IMR-90 (cell line): Measurements from ENCODE around the gene KCNQ1. TPM values are rescaled to one million over a fixed set of nuclear protein-coding genes. Genes with fewer than 3 reads are reported as not detected.

Experiments
- ATAC-seq: fragments of 200-7000 bp; cut with Tn5 transposase; 2 replicates; pipeline ENCODE4 v1.9.1; 2020; ENCODE audit warnings: low read depth, mild to moderate bottlenecking, moderate library complexity
- BruUV-seq: library from RNA; stranded (reverse); fragments of 400-500 nt; replicated peaks from 2 replicates; lab custom pipeline; 2021; lab: Mats Ljungman, UMichigan
- CTCF ChIA-PET: fragments of 300-600 bp; formaldehyde crosslinking; extraction: SDS; loops from one replicate; lab custom pipeline; 2021; ENCODE audit warnings: antibody characterized with exemption; lab: Yijun Ruan, JAX
- POLR2A ChIA-PET: fragments of 300-600 bp; sonication (Branson Sonifier 250); formaldehyde crosslinking; loops from one replicate; lab custom pipeline; 2022; ENCODE audit warnings: antibody characterized with exemption; ENCODE audit not compliant: unreplicated experiment; lab: Charles Lee
- DNase-seq: peaks from one replicate; pipeline ENCODE4 v3.0.0; 2013
- H2AFZ ChIP-seq: replicated peaks from 2 replicates; pipeline ENCODE3; 2013; ENCODE audit warnings: low read length, mild to moderate bottlenecking; ENCODE audit not compliant: poor library complexity
- H2AK5ac ChIP-seq: 2 replicates; pipeline ENCODE4 v1.6.1; 2013; ENCODE audit warnings: low read depth, low read length, inconsistent platforms
- H2AK9ac ChIP-seq: replicated peaks from 2 replicates; pipeline ENCODE3; 2013; ENCODE audit warnings: mild to moderate bottlenecking, low read depth, low read length, moderate library complexity; ENCODE audit not compliant: poor library complexity
- H2BK120ac ChIP-seq: 2 replicates; pipeline ENCODE4 v1.6.1; 2013; ENCODE audit warnings: low read depth, low read length, inconsistent platforms
- H2BK15ac ChIP-seq: 3 replicates; pipeline ENCODE4 v1.6.1; 2013; ENCODE audit warnings: low read depth, low read length, inconsistent platforms
- H2BK20ac ChIP-seq: 2 replicates; pipeline ENCODE4 v1.6.1; 2013; ENCODE audit warnings: low read depth, mild to moderate bottlenecking, inconsistent platforms, low read length, moderate library complexity
- H2BK5ac ChIP-seq: 2 replicates; pipeline ENCODE4 v1.6.1; 2013; ENCODE audit warnings: mild to moderate bottlenecking, low read depth, low read length, inconsistent platforms; ENCODE audit not compliant: poor library complexity, severe bottlenecking
- H3K14ac ChIP-seq: replicated peaks from 2 replicates; pipeline ENCODE4 v1.6.1; 2013; ENCODE audit warnings: low read depth, low read length, inconsistent platforms
- H3K18ac ChIP-seq: 2 replicates; pipeline ENCODE4 v1.6.1; 2013; ENCODE audit warnings: low read depth, low read length, control low read depth
- H3K23ac ChIP-seq: 2 replicates; pipeline ENCODE4 v1.6.1; 2013; ENCODE audit warnings: low read depth, low read length, inconsistent platforms
- H3K27ac ChIP-seq: 2 replicates; pipeline ENCODE4 v1.5.1; 2013; ENCODE audit warnings: mild to moderate bottlenecking, control low read depth, low read length; ENCODE audit not compliant: insufficient read depth
- H3K27me3 ChIP-seq: 2 replicates; pipeline ENCODE4 v1.6.1; 2013; ENCODE audit warnings: low read length; ENCODE audit not compliant: control insufficient read depth, insufficient read depth
- H3K36me3 ChIP-seq: 2 replicates; pipeline ENCODE4 v1.6.1; 2013; ENCODE audit warnings: low read length, mixed read lengths; ENCODE audit not compliant: control insufficient read depth, insufficient read depth
- H3K4ac ChIP-seq: 2 replicates; pipeline ENCODE4 v1.6.1; 2013; ENCODE audit warnings: low read depth, low read length, inconsistent platforms
- H3K4me1 ChIP-seq: 2 replicates; pipeline ENCODE4 v1.6.1; 2013; ENCODE audit warnings: low read length, mixed read lengths; ENCODE audit not compliant: control insufficient read depth, insufficient read depth
- H3K4me2 ChIP-seq: 2 replicates; pipeline ENCODE4 v1.6.1; 2013; ENCODE audit warnings: low read depth, mild to moderate bottlenecking, control low read depth, low read length, moderate library complexity
- H3K4me3 ChIP-seq: 2 replicates; pipeline ENCODE4 v1.5.1; 2013; ENCODE audit warnings: low read depth, mild to moderate bottlenecking, control low read depth, low read length, moderate library complexity; ENCODE audit not compliant: insufficient read depth
- H3K56ac ChIP-seq: 2 replicates; pipeline ENCODE4 v1.6.1; 2013; ENCODE audit warnings: low read length, inconsistent platforms; ENCODE audit not compliant: insufficient read depth; ENCODE audit errors: extremely low read depth
- H3K79me1 ChIP-seq, 2 experiments: 2 replicates each; pipeline ENCODE4 v1.6.1; 2013; ENCODE audit warnings: low read length in 2 of 2, inconsistent platforms in 1 of 2, low read depth in 1 of 2
- H3K9ac ChIP-seq: 2 replicates; pipeline ENCODE4 v1.6.1; 2013; ENCODE audit warnings: low read depth, low read length, control low read depth
- H3K9me1 ChIP-seq: 2 replicates; pipeline ENCODE4 v1.6.1; 2013; ENCODE audit warnings: low read length, inconsistent platforms; ENCODE audit not compliant: insufficient read depth
- H3K9me3 ChIP-seq: 2 replicates; pipeline ENCODE4 v1.6.1; 2013; ENCODE audit warnings: low read length; ENCODE audit not compliant: control insufficient read depth, insufficient read depth
- H4K20me1 ChIP-seq: 2 replicates; pipeline ENCODE4 v1.6.1; 2013; ENCODE audit warnings: low read length, inconsistent platforms; ENCODE audit not compliant: insufficient read depth
- H4K5ac ChIP-seq: 2 replicates; pipeline ENCODE4 v1.6.1; 2013; ENCODE audit warnings: mild to moderate bottlenecking, low read depth, low read length, control low read depth
- H4K8ac ChIP-seq, 2 experiments: 2 replicates each; pipeline ENCODE4 v1.6.1; 2013; ENCODE audit warnings: low read depth in 2 of 2, low read length in 2 of 2, control low read depth in 1 of 2, inconsistent platforms in 1 of 2
- H4K91ac ChIP-seq: 2 replicates; pipeline ENCODE4 v1.6.1; 2013; ENCODE audit warnings: low read depth, low read length, inconsistent platforms; ENCODE audit not compliant: insufficient read depth
- BHLHE40 ChIP-seq: fragments of 150-350 bp; IDR thresholded peaks from 2 replicates; pipeline ENCODE4 v1.6.1; 2016; ENCODE audit warnings: mild to moderate bottlenecking, low read depth, low read length
- CEBPB ChIP-seq: IDR thresholded peaks from 2 replicates; pipeline ENCODE4 v1.6.1; 2012; ENCODE audit warnings: low read depth, low read length, improper control_type of control experiment
- CHD1 ChIP-seq: IDR thresholded peaks from 2 replicates; pipeline ENCODE4 v1.6.1; 2012; ENCODE audit warnings: low read depth, low read length, improper control_type of control experiment
- CTCF ChIP-seq: conservative IDR thresholded peaks from 2 replicates; pipeline ENCODE4 v1.5.1; 2012; ENCODE audit warnings: mild to moderate bottlenecking, low read depth, low read length, improper control_type of control experiment
- ELK1 ChIP-seq: fragments of 150-350 bp; IDR thresholded peaks from 2 replicates; pipeline ENCODE4 v1.6.1; 2016; ENCODE audit warnings: low read depth, mild to moderate bottlenecking, low read length, moderate library complexity, borderline replicate concordance
- FOS ChIP-seq: fragments of 150-350 bp; IDR thresholded peaks from 2 replicates; pipeline ENCODE4 v1.6.1; 2016; ENCODE audit warnings: low read depth, low read length
- MAFK ChIP-seq: IDR thresholded peaks from 2 replicates; pipeline ENCODE4 v1.6.1; 2012; ENCODE audit warnings: low read depth, low read length, improper control_type of control experiment
- MAZ ChIP-seq: IDR thresholded peaks from 2 replicates; pipeline ENCODE4 v1.6.1; 2012; ENCODE audit warnings: low read depth, mild to moderate bottlenecking, low read length, improper control_type of control experiment, moderate library complexity, borderline replicate concordance
- MXI1 ChIP-seq: IDR thresholded peaks from 2 replicates; pipeline ENCODE4 v1.6.1; 2012; ENCODE audit warnings: low read depth, mild to moderate bottlenecking, low read length, moderate library complexity, borderline replicate concordance
- NFE2L2 ChIP-seq: fragments of 150-350 bp; IDR thresholded peaks from 2 replicates; pipeline ENCODE4 v1.6.1; 2016; ENCODE audit warnings: low read depth, mild to moderate bottlenecking, low read length
- POLR2A ChIP-seq: IDR thresholded peaks from 2 replicates; pipeline ENCODE4 v1.6.1; 2012; ENCODE audit warnings: mild to moderate bottlenecking, low read depth, low read length
- RCOR1 ChIP-seq: IDR thresholded peaks from 2 replicates; pipeline ENCODE4 v1.6.1; 2012; ENCODE audit warnings: mild to moderate bottlenecking, low read length, improper control_type of control experiment; ENCODE audit not compliant: insufficient replicate concordance
- RFX5 ChIP-seq: IDR thresholded peaks from 2 replicates; pipeline ENCODE4 v1.8.0; 2012; ENCODE audit warnings: low read depth, mild to moderate bottlenecking, low read length, moderate library complexity
- SMC3 ChIP-seq: fragments of 150-350 bp; IDR thresholded peaks from 2 replicates; pipeline ENCODE4 v1.6.1; 2016; ENCODE audit warnings: low read depth, mild to moderate bottlenecking, antibody characterized with exemption, low read length, moderate library complexity
- USF2 ChIP-seq: fragments of 150-350 bp; IDR thresholded peaks from 2 replicates; pipeline ENCODE4 v1.6.1; 2017; ENCODE audit warnings: mild to moderate bottlenecking, antibody characterized with exemption, low read length, low read depth
- WGBS, 2 experiments: methylation state at CpG; one replicate each; pipeline versions ENCODE4 v1.1.5 to v1.1.7; 2013; ENCODE audit warnings: missing lambda C conversion rate in 2 of 2; ENCODE audit not compliant: insufficient read length in 1 of 2; ENCODE audit errors: extremely low coverage in 2 of 2; 5-methylcytosine and 5-hydroxymethylcytosine counted together
- dilution Hi-C: fragments of 300-500 bp; cut with HindIII; formaldehyde crosslinking; loops from one replicate; pipeline ENCODE4 v1.14.3; 2018; ENCODE audit warnings: low sequenced_read_pairs; ENCODE audit not compliant: unreplicated experiment
- in situ Hi-C: fragments of 300-500 bp; cut with MboI; formaldehyde crosslinking; loops from 3 replicates; pipeline ENCODE4 v1.14.3; 2019; ENCODE audit warnings: low sequenced_read_pairs, inconsistent platforms, mixed read lengths
- intact Hi-C: fragments of 100-400 bp; cut with micrococcal nuclease; formaldehyde crosslinking; loops from 2 replicates; pipeline ENCODE4 v1.10.0; 2022
- polyA plus RNA-seq, 3 experiments: library from polyadenylated mRNA; depleted of rRNA; stranded (reverse); fragments of >200 nt; gene quantifications; 2 replicates each; pipeline ENCODE4 v1.2.3, GENCODE V29; 2012; ENCODE audit warnings: low replicate concordance in 1 of 3
- total RNA-seq: library from RNA; depleted of rRNA; stranded (reverse); fragments of >200 nt; gene quantifications from 2 replicates; pipeline ENCODE4 v1.2.3, GENCODE V29; 2012

The KCNQ1 gene
- total and polyA plus RNA-seq, 2 of the 4 experiments (the other 2 are of a cell fraction) = 0.07 TPM; not detected in 1

- no peaks in the 10 kb centered on the region; the same call in 1 of the 2 replicates for H4K20me1 ChIP-seq
- H3K9ac ChIP-seq = no peak overlapping the region
- no peak overlapping the region for H3K27ac ChIP-seq
- no peaks in the 10 kb centered on the region for H3K36me3 ChIP-seq
- H3K14ac ChIP-seq = no peak overlapping the region
- H2BK5ac ChIP-seq = no peak overlapping the region
- no peak overlapping the region for H4K91ac ChIP-seq
- no peak overlapping the region for H2BK15ac ChIP-seq
- no peak overlapping the region for H2AK5ac ChIP-seq
- no peak overlapping the region for H3K4me2 ChIP-seq
- no peaks in the 10 kb centered on the region; the same call in 1 of the 2 replicates for H3K9me3 ChIP-seq
- DNase-seq (no peak), ATAC-seq (no peak)
- H3K4me1 ChIP-seq = no peaks in the 10 kb centered on the region
- H3K9me1 ChIP-seq = no peaks in the 10 kb centered on the region; the same call in 1 of the 2 replicates
- H4K5ac ChIP-seq = no peak overlapping the region
- H3K4me3 ChIP-seq = no peak overlapping the region
- H3K56ac ChIP-seq = no peak overlapping the region
- no peak overlapping the region for H2AK9ac ChIP-seq
- H3K27me3 ChIP-seq = peaks cover 52% of the 10 kb centered on the region
- H3K23ac ChIP-seq = no peak overlapping the region
- BruUV-seq = no TSS peak
- H3K4ac ChIP-seq = no peak overlapping the region
- H4K8ac ChIP-seq = no peak overlapping the region
- no peak overlapping the region for H3K18ac ChIP-seq
- no peak overlapping the region for H2BK20ac ChIP-seq
- H2BK120ac ChIP-seq = no peak overlapping the region
- ChIA-PET POLR2A (no interaction called here), CTCF (no interaction called here)
- H2AFZ ChIP-seq = no peak overlapping the region
- in situ Hi-C loops (no loop called here), intact Hi-C loops (no loop called here), dilution Hi-C loops (no loop called here)
- 77% methylated on average over 9 of the region's 28 CpGs; no CpG with 5 or more reads in 1 of the 2 experiments for WGBS, 2 experiments
- no peaks in the 10 kb centered on the region for H3K79me1 ChIP-seq
- TF ChIP-seq MXI1 (no peak), SMC3 (no peak), POLR2A (no peak), ELK1 (no peak), NFE2L2 (no peak), RFX5 (no peak), MAFK (no peak), CHD1 (no peak), MAZ (no peak), USF2 (no peak), BHLHE40 (no peak), FOS (no peak), CEBPB (no peak), RCOR1 (no peak), CTCF (no peak)
These were observed 347.8 kb downstream of the KCNQ1 start for GRCh38 chr11:2792381-2793250.
